Hepatocyte (in vitro differentiated cells): ENCODE results near the gene RACK1. TPM values are rescaled to one million over a fixed set of nuclear protein-coding genes. Genes with fewer than 3 reads are reported as not detected.

Experiments
- DNase-seq: peaks from one replicate; pipeline ENCODE4 v3.0.0-alpha.2; 2016; ENCODE audit warnings: low spot score
- H2AFZ ChIP-seq: fragments of 200-600 bp; sonication (generic); 2 replicates; pipeline ENCODE4 v1.6.0; 2016; ENCODE audit warnings: antibody characterized with exemption, mild to moderate bottlenecking
- H3K27ac ChIP-seq: fragments of 200-600 bp; sonication (generic); 2 replicates; pipeline ENCODE4 v1.5.1; 2016; ENCODE audit warnings: mild to moderate bottlenecking
- H3K27me3 ChIP-seq: fragments of 200-600 bp; sonication (generic); 2 replicates; pipeline ENCODE4 v1.6.1; 2016
- H3K36me3 ChIP-seq: fragments of 200-600 bp; sonication (generic); replicated peaks from 2 replicates; pipeline ENCODE4 v1.5.1; 2016; ENCODE audit warnings: low read depth; ENCODE audit not compliant: insufficient read depth
- H3K4me1 ChIP-seq: fragments of 200-600 bp; sonication (generic); 2 replicates; pipeline ENCODE4 v1.5.1; 2016; ENCODE audit warnings: mild to moderate bottlenecking, moderate library complexity; ENCODE audit not compliant: insufficient read depth
- H3K4me2 ChIP-seq: fragments of 200-600 bp; sonication (generic); 2 replicates; pipeline ENCODE4 v1.6.0; 2016
- H3K4me3 ChIP-seq: fragments of 200-600 bp; sonication (generic); 2 replicates; pipeline ENCODE4 v1.5.1; 2016; ENCODE audit warnings: mild to moderate bottlenecking
- H3K79me2 ChIP-seq: fragments of 200-600 bp; sonication (generic); 2 replicates; pipeline ENCODE4 v1.6.0; 2017; ENCODE audit warnings: mild to moderate bottlenecking
- H3K9me2 ChIP-seq: fragments of 200-600 bp; sonication (generic); replicated peaks from 2 replicates; pipeline ENCODE4 v1.6.0; 2017; ENCODE audit warnings: mild to moderate bottlenecking; ENCODE audit not compliant: insufficient read depth
- H3K9me3 ChIP-seq: fragments of 200-600 bp; sonication (generic); 2 replicates; pipeline ENCODE4 v1.5.1; 2016; ENCODE audit warnings: low read depth, mild to moderate bottlenecking
- H4K20me1 ChIP-seq: fragments of 200-600 bp; sonication (generic); 2 replicates; pipeline ENCODE4 v1.6.0; 2016; ENCODE audit warnings: mild to moderate bottlenecking; ENCODE audit not compliant: insufficient read depth, poor library complexity, severe bottlenecking
- CTCF ChIP-seq: fragments of 200-600 bp; sonication (generic); IDR thresholded peaks from 2 replicates; pipeline ENCODE4 v1.5.1; 2016; ENCODE audit warnings: antibody characterized with exemption, mild to moderate bottlenecking; ENCODE audit not compliant: poor library complexity
- EZH2 ChIP-seq: fragments of 200-600 bp; sonication (generic); IDR thresholded peaks from 2 replicates; pipeline ENCODE4 v1.6.1; 2016; ENCODE audit warnings: antibody characterized with exemption, mild to moderate bottlenecking, borderline replicate concordance
- EZH2phosphoT487 ChIP-seq: fragments of 200-600 bp; sonication (generic); IDR thresholded peaks from one replicate; pipeline ENCODE4 v1.6.1; 2018; ENCODE audit warnings: antibody characterized with exemption, mild to moderate bottlenecking, low read depth, moderate library complexity; ENCODE audit not compliant: unreplicated experiment, severe bottlenecking
- WGBS: methylation state at CpG from one replicate; pipeline ENCODE4 v1.1.6; 2016; ENCODE audit warnings: low lambda C conversion rate; ENCODE audit errors: missing lambda C conversion rate; 5-methylcytosine and 5-hydroxymethylcytosine counted together
- polyA plus RNA-seq: library from polyadenylated mRNA; unstranded; fragments of >200 nt; fragmentation: Nextera tagmentation; extraction: Ambion mirVana; gene quantifications from 2 replicates; pipeline ENCODE4 v1.2.1, GENCODE V29; 2016
- total RNA-seq: library from RNA; depleted of rRNA; stranded (reverse); fragments of >200 nt; gene quantifications from 2 replicates; pipeline ENCODE4 v1.2.3, GENCODE V29; 2014

Gene RACK1
- total and polyA plus RNA-seq, 2 experiments from 2014 or later: 680 to 2,199 TPM

GRCh38 chr5:181232593-181232992 is 11.1 kb downstream of the RACK1 start:
- Histone ChIP-seq H3K4me1 (no peaks in the 10 kb centered on the region), H3K27me3 (no peaks in the 10 kb centered on the region), H3K4me2 (no peak overlapping the region), H3K4me3 (no peak overlapping the region), H4K20me1 (peaks cover 11% of the 10 kb centered on the region), H3K27ac (no peak overlapping the region), H3K79me2 (peaks cover 12% of the 10 kb centered on the region), H3K9me3 (no peaks in the 10 kb centered on the region), H3K36me3 (no peaks in the 10 kb centered on the region), H2AFZ (no peak overlapping the region), H3K9me2 (no peaks in the 10 kb centered on the region)
- 91% methylated on average over 18 of the region's 18 CpGs for WGBS
- no peak for DNase-seq
- no peak for TF ChIP-seq EZH2
- TF ChIP-seq EZH2phosphoT487: no peak

- Histone ChIP-seq H3K4me3 (no peak overlapping the region), H3K36me3 (no peaks in the 10 kb centered on the region), H3K27ac (no peak overlapping the region), H3K79me2 (peaks cover 24% of the 10 kb centered on the region), H3K9me2 (no peaks in the 10 kb centered on the region), H2AFZ (no peak overlapping the region), H3K4me1 (no peaks in the 10 kb centered on the region), H3K9me3 (no peaks in the 10 kb centered on the region), H4K20me1 (no peaks in the 10 kb centered on the region), H3K4me2 (no peak overlapping the region), H3K27me3 (no peaks in the 10 kb centered on the region)
- WGBS: 98% methylated on average over 7 of the region's 7 CpGs
- no peak for DNase-seq
- TF ChIP-seq CTCF (no peak), EZH2phosphoT487 (no peak), EZH2 (no peak)
Measured at GRCh38 chr5:181231432-181231831, 12.3 kb downstream of the RACK1 start.

- H3K36me3 ChIP-seq: no peaks in the 10 kb centered on the region
- 89% methylated on average over 6 of the region's 6 CpGs for WGBS
- no peak for DNase-seq
- no peaks in the 10 kb centered on the region for H3K9me2 ChIP-seq
- H3K9me3 ChIP-seq: no peaks in the 10 kb centered on the region
- H3K79me2 ChIP-seq: peaks cover 31% of the 10 kb centered on the region
- no peak overlapping the region for H2AFZ ChIP-seq
- H3K4me2 ChIP-seq: no peak overlapping the region
- no peaks in the 10 kb centered on the region for H3K27me3 ChIP-seq
- no peak overlapping the region for H3K4me3 ChIP-seq
- H3K27ac ChIP-seq: no peak overlapping the region
- no peaks in the 10 kb centered on the region for H3K4me1 ChIP-seq
- no peak for TF ChIP-seq CTCF
- no peak for TF ChIP-seq EZH2phosphoT487
- TF ChIP-seq EZH2: no peak
- H4K20me1 ChIP-seq: no peaks in the 10 kb centered on the region
Measured at GRCh38 chr5:181230551-181230950, 13.2 kb downstream of the RACK1 start.

- WGBS: 96% methylated on average over 13 of the region's 13 CpGs
- peaks cover 37% of the 10 kb centered on the region for H3K79me2 ChIP-seq
- TF ChIP-seq CTCF: no peak
- TF ChIP-seq EZH2: no peak
- TF ChIP-seq EZH2phosphoT487: no peak
- no peak for DNase-seq
- H3K4me3 ChIP-seq: no peak overlapping the region
- H2AFZ ChIP-seq: no peak overlapping the region
- H3K4me1 ChIP-seq: no peaks in the 10 kb centered on the region
- no peak overlapping the region for H3K27ac ChIP-seq
- H3K36me3 ChIP-seq: no peaks in the 10 kb centered on the region
- no peaks in the 10 kb centered on the region for H4K20me1 ChIP-seq
- no peaks in the 10 kb centered on the region for H3K27me3 ChIP-seq
- H3K4me2 ChIP-seq: no peak overlapping the region
- H3K9me3 ChIP-seq: no peaks in the 10 kb centered on the region
- no peaks in the 10 kb centered on the region for H3K9me2 ChIP-seq
Measured at GRCh38 chr5:181229996-181230395, 13.7 kb downstream of the RACK1 start.
